Activated T-helper 2 cell treated with anti-CD3 and anti-CD28 coated beads, Interferon-gamma antibody, Interleukin-2, Interleukin-4, amounts not matched to agents 10 μg/mL and 5 μg/mL and 100 μg/mL, durations not matched to agents 14 hours and 24 hours and 36 hours (primary cell): ENCODE results near the gene ZCCHC14. TPM values are rescaled to one million over a fixed set of nuclear protein-coding genes. Genes with fewer than 3 reads are reported as not detected.
"Not testable (repeated sequence)": the region's sequence is repeated elsewhere in the genome, so short reads cannot be mapped to it uniquely, and the experiment has no call there.

Experiments
- DNase-seq: peaks from one replicate; pipeline ENCODE4 v3.0.0; 2021; ENCODE audit warnings: low spot score
- H3K27ac Mint-ChIP-seq: one replicate; pipeline ENCODE4 v1.8.0; 2021; ENCODE audit warnings: mixed read lengths
- H3K27me3 Mint-ChIP-seq: one replicate; pipeline ENCODE4 v1.8.0; 2021; ENCODE audit warnings: low read depth, mixed read lengths
- H3K36me3 Mint-ChIP-seq: one replicate; pipeline ENCODE4 v1.8.0; 2021; ENCODE audit warnings: low read depth, mixed read lengths
- H3K4me1 Mint-ChIP-seq: one replicate; pipeline ENCODE4 v1.8.0; 2021; ENCODE audit warnings: low read depth, mixed read lengths
- H3K4me3 Mint-ChIP-seq: one replicate; pipeline ENCODE4 v1.8.0; 2021; ENCODE audit warnings: low read depth, mild to moderate bottlenecking, moderate library complexity, mixed read lengths
- H3K9me3 Mint-ChIP-seq: one replicate; pipeline ENCODE4 v1.8.0; 2021; ENCODE audit warnings: mixed read lengths
- intact Hi-C: fragments of 100-400 bp; cut with micrococcal nuclease; formaldehyde crosslinking; loops from one replicate; pipeline ENCODE4 v1.15.1; 2023
- total RNA-seq: library from RNA; stranded (reverse); gene quantifications from 2 replicates; pipeline ENCODE4 v1.2.3, GENCODE V29; 2022

The ZCCHC14 gene
- total RNA-seq, 1 donor from 2014 or later: 8.0 TPM

DNA sequence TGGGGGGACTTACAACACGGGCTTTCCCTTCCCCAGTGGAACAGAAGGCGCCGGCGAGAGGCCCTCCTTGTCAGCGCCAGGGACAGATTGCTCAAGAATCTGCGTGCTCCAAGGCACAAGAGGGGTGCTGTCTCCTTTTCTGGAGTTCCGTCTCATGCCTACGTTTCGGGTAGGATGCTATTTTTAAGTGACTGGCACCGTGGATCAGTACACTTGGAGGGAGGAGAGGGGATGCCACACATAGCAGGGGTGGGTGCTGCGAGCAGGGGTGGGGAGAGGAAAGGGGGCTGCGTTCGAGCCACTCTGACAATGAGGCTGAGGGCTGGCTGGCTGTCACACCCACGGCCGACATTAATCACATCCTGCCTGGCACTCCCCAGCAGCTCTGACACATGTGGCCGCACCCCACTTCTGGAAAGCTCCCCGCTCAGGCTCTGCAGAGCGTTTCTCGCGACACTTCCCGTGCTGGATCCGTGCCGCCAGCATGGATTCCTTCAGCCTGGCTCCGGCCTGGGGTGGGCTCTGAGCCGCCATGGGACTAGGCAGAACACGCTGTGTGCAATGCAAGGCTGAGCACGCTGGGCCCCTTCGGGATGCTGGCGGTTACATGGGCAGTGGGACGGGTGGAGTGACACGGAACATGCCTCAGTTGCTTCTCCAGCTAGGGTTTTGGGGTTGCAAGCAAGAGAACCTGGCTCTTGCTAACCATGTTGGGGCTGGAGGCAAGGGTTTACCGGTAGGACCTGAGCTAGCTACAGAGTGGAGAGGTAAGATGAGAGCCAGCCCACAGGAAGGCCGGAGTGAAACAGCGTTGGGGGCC, 25.0 kb upstream of the ZCCHC14 start:
- H3K4me1 Mint-ChIP-seq, H3K27me3 Mint-ChIP-seq, H3K36me3 Mint-ChIP-seq, intact Hi-C loops, DNase-seq, H3K27ac Mint-ChIP-seq, H3K9me3 Mint-ChIP-seq, H3K4me3 Mint-ChIP-seq: not testable (repeated sequence)

DNA sequence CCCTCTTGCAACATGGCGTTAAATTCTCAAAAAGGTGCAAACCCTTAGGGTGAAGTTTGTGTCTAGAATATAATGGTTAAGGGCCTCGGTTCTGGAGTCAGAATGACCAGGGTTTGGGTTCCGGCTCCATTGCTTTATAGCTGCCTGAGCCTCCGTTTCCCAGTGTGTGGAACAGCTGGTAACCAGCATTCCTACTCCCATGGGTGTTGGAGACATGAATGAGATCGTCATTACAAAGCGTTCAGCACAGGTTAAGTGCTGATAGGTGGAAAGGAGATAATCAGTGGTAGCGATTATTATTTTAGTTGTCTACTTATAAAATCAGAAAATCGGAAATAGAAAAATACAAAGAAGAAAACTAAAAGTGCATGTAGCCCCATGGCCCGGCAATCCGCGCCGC, 23.5 kb upstream of the ZCCHC14 start:
- Mint-ChIP-seq H3K9me3 (no peaks in the 10 kb centered on the region), H3K27ac (no peak overlapping the region), H3K4me1 (no peaks in the 10 kb centered on the region), H3K4me3 (no peak overlapping the region), H3K36me3 (no peaks in the 10 kb centered on the region), H3K27me3 (peaks cover 9% of the 10 kb centered on the region)
- intact Hi-C loops: no loop called here
- DNase-seq: no peak

DNA sequence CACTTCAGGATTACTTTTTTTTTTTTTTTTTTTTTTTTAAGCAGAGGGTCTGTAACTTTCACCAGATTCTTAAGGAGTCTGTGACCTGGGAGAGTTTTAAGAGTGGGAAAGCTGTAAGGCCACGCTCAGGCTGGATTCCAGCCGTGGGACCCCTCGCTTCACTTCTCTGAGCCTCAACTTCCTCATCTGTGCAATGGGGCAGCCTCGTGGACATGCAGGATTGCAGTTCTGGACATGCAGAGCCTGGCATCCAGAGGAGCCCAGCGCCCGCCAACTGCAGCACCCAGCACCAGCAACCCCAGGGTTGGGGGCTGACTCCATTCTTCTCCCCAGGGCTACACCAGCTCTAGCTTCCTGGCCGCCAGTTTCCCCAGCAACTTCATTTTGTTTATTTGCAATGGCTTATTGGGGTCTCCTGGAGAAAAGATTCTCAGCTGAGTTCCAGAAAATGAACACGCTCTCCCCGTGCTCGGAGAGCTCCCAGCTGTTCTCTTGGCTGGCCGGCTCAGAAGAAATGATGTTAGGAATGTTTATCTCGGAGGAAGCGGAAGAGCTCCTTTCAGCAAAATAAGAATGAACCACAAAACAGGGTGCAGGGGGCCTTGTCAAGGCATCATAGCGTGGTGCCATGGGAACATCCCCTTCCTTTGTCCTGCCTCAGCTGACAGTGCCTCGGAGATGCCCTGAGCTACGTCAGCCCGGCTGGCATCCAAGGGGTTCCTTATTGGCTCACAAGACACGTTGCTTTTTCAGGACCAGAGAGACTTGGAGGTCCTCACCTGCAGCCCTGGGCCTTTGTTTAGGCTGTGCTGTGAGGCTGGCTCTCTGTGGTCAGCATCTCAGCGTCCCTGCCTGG, 22.9 kb upstream of the ZCCHC14 start:
- no peaks in the 10 kb centered on the region for H3K9me3 Mint-ChIP-seq
- H3K4me1 Mint-ChIP-seq: no peaks in the 10 kb centered on the region
- H3K4me3 Mint-ChIP-seq: no peak overlapping the region
- H3K27me3 Mint-ChIP-seq: peaks cover 9% of the 10 kb centered on the region
- intact Hi-C loops: no loop called here
- no peak for DNase-seq
- no peak overlapping the region for H3K27ac Mint-ChIP-seq
- no peaks in the 10 kb centered on the region for H3K36me3 Mint-ChIP-seq

DNA sequence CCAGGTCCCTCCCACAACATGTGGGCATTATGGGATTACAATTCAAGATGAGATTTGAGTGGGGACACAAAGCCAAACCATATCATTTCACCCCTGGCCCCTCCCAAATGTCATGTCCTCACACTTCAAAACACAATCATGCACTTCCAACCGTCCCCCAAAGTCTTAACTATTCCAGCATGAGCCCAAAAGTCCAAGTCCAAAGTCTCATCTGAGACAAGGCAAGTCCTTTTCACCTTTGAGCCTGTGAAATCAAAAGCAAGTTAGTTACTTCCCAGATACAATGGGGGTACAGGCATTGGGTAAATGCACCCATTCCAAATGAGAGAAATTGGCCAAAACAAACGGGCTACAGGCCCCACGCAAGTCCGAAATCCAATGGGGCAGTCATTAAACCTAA, 17.0 kb upstream of the ZCCHC14 start:
- not testable (repeated sequence) for H3K4me3 Mint-ChIP-seq, H3K4me1 Mint-ChIP-seq

DNA sequence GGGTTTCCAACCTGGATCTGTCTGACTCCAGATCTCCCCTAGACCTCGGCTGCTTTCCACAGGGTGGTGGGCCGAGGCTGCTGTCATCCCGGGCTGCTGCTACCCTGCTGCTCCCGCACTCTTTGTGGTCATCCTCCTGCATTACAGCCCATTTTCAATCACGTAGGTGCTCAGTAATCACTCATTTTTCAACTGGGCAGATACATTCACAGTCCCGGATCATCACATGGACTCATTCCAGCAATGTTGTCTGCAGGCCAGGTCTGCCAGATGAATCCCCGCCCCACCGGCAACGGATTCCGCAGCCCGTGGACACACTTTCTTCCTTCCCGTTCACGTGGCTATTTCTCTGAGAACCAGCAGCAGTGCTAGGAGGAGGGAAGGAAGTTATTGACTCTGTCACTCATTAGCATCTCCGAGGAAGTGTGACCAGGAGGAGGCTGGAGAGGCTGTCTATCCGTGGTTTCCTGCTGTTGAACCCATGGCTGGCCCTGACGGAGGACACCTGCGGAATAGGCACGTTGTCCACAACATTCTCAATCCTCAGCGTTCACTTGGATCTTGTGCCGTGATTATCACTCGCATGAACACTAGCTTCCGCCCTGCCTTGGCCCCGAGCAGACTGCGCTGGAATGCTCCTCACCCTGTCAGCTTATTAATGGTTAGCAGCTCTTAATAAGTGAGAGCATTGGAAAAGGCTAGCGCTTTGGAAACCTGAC, 14.7 kb upstream of the ZCCHC14 start:
- intact Hi-C loops: no loop called here
- H3K36me3 Mint-ChIP-seq: no peaks in the 10 kb centered on the region
- H3K4me1 Mint-ChIP-seq: no peaks in the 10 kb centered on the region
- no peak for DNase-seq
- no peaks in the 10 kb centered on the region for H3K9me3 Mint-ChIP-seq
- peaks cover 32% of the 10 kb centered on the region for H3K27me3 Mint-ChIP-seq
- H3K4me3 Mint-ChIP-seq: no peak overlapping the region
- H3K27ac Mint-ChIP-seq: no peak overlapping the region

More for the DNA sequence above, 17.0 kb upstream of the ZCCHC14 start:
- peaks cover 32% of the 10 kb centered on the region for H3K27me3 Mint-ChIP-seq
- intact Hi-C loops, H3K9me3 Mint-ChIP-seq, H3K27ac Mint-ChIP-seq, H3K36me3 Mint-ChIP-seq, DNase-seq: not testable (repeated sequence)

DNA sequence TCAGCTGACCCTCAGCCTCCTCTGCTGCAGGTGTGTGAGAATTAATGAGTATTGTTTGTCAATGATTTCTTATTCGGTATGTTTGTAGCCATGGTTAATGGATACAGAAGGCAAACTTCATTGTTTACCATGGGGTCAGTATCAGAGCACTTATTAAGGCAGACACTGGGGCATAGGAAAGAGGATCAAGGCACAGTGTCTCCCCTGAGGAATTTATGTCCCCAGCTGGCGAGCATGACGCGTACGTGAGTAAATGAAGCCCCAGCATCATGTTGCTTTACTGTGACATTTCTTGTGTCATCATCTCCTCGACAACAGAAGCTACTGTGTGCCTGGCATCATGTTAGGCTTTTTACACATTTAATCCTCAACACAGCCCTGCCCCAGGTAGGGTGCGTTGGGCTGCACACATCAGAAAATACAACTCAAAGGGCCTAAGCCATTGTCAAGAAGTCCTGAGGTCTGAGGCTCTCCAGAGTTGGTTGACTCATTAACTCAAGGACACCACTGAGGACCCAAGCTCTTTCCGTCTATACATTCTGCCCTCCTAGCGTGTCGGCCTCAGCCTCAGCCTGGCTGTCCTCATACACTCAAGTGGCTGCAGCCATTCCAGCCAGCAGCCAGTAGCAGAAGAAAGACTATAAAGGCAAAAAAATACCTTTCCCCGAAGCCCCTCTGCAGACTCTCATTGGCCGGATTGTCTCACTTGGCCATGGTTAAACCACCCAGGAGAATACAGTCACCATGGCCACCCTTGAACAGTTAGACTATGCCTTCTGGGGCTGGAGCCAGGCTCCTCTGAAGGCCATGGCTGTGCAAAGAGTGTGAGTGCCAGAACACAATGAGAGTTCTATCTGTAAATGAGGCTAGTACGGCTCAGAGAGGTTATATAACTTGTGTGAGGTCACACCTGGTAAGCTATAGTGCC, 13.9 kb upstream of the ZCCHC14 start:
- no peaks in the 10 kb centered on the region for H3K36me3 Mint-ChIP-seq
- no peak overlapping the region for H3K27ac Mint-ChIP-seq
- DNase-seq: no peak
- H3K4me3 Mint-ChIP-seq: no peak overlapping the region
- no peaks in the 10 kb centered on the region for H3K4me1 Mint-ChIP-seq
- intact Hi-C loops: no loop called here
- peaks cover 29% of the 10 kb centered on the region for H3K27me3 Mint-ChIP-seq
- no peaks in the 10 kb centered on the region for H3K9me3 Mint-ChIP-seq

DNA sequence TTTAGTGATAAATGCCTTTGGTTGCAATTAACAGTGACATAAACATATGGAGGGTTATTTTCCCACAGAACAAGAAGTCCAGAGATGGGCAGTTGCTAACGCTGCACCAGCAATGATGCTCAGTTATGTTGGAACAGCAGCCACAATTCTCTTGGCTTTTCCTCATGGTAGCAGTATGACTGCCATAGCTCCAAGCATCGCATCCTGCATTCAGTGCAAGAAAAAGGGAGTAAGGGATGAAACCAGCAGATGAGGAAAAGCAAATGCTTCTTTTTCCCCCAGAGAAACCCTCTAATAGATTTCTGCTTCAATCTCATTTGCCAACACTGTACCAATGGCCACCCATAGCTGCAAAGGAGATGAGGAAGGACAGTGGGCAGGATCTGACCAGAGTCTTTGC, 13.0 kb upstream of the ZCCHC14 start:
- Mint-ChIP-seq H3K27me3 (peaks cover 26% of the 10 kb centered on the region), H3K4me1 (no peaks in the 10 kb centered on the region), H3K27ac (no peak overlapping the region), H3K36me3 (no peaks in the 10 kb centered on the region), H3K4me3 (no peak overlapping the region), H3K9me3 (no peaks in the 10 kb centered on the region)
- DNase-seq: no peak
- intact Hi-C loops: no loop called here

DNA sequence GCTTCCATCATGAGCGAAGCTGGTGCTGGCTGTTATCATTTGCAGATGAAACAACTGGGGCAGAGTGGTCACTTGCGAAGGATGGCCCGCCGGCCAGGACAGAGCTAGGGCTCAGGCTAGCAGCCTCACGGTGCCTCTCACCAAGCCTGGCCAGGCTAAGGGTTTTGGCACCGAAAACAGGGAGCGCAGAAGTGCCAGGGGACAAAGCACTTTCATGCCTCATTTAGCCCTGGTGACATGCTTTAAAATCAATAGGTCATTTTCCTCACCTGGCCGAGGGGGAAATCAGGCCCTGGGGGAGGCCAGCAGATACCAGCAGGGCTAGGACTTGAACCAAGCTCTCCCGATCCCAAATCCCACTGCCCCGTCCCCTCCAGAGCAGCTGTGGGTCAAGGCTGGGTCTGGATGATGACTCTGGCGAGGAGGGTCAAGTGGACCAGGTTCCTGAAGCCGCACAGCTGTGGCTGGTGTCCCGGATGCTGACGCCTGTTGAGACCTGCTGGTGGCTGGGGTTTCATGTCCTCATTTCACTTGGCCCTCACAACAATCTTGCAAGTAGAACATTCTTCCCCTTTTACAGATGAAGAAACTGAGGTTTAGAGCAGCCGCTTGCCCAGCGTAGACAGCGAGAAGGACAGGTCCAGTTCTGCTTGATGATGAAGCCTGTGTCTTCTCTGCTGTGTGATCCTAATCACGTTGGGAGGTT, 10.6 kb upstream of the ZCCHC14 start:
- H3K4me1 Mint-ChIP-seq, DNase-seq, H3K36me3 Mint-ChIP-seq, H3K27ac Mint-ChIP-seq, H3K4me3 Mint-ChIP-seq, H3K9me3 Mint-ChIP-seq, intact Hi-C loops: not testable (repeated sequence)
- H3K27me3 Mint-ChIP-seq: peaks cover 26% of the 10 kb centered on the region

DNA sequence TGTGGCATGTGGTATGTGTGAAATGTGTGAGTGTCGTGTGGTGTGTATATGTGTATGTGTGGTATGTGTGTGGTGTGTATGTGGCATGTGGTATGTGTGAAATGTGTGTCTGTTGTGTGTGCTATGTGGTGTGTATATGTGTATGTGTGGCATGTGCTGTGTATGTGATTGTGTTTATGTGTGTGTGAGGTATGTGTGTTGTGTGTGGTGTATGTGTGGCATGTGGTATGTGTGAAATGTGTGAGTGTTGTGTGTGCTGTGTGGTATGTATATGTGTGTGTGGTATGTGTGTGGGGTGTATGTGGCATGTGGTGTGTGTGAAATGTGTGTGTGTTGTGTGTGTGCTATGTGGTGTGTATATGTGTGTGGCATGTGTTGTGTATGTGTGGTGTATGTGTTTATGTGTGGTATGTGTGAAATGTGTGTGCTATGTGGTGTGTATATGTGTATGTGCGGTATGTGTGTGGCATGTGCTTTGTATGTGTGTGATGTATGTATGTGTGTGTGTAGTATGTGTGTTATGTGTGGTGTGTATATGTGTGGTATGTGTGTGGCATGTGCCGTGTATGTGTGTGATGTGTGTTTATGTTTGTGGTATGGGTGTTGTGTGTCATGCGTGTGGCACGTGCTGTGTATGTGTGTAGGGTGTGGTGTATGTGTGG, 9.6 kb upstream of the ZCCHC14 start:
- Mint-ChIP-seq H3K36me3 (no peaks in the 10 kb centered on the region), H3K4me3 (no peak overlapping the region), H3K9me3 (no peaks in the 10 kb centered on the region), H3K27me3 (peaks cover 19% of the 10 kb centered on the region), H3K27ac (no peak overlapping the region), H3K4me1 (no peaks in the 10 kb centered on the region)
- intact Hi-C loops: no loop called here
- DNase-seq: no peak

DNA sequence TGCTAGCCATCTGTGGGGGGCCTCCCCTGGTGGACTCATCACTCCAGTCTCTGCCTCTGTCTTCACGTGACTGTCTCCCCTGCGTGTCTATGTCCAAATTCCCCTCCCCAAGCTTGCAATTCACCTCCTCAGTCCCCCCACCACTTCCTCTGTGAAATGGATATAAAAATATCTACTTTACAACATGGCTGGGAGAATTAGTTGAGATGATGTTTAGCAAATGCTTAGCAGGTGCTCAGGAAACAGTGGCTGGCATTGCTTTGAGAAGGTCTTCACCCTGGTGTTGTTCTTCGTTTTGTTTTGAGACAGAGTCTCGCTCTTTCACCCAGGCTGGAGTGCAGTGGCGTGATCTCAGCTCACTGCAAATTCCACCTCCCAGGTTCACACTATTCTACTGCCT, 8.3 kb upstream of the ZCCHC14 start:
- Mint-ChIP-seq H3K27me3 (peaks cover 13% of the 10 kb centered on the region), H3K4me3 (no peak overlapping the region), H3K9me3 (no peaks in the 10 kb centered on the region), H3K4me1 (peaks cover 6% of the 10 kb centered on the region), H3K36me3 (no peaks in the 10 kb centered on the region), H3K27ac (no peak overlapping the region)
- intact Hi-C loops: no loop called here
- no peak for DNase-seq

DNA sequence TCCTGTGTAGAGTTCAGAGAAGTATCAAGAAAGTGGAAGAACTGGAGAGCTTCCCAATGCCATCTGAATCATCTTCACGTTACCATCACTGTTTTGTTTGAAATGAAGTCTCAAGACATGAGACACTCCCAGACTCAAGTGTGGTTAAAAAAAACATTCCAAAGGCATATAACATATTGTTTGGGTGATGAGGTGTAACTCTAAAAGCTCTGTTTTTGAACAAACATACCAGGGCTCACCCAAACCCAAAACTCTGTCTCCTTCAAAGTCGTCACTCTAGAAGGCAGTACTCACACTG, 6.3 kb upstream of the ZCCHC14 start:
- intact Hi-C loops: loop anchor here (10.0 kb wide), 1 partner anchor 184 kb away; the partner anchor contains the start of gene C16orf95
- H3K4me1 Mint-ChIP-seq: peaks cover 12% of the 10 kb centered on the region
- no peak overlapping the region for H3K4me3 Mint-ChIP-seq

More for the DNA sequence above, 6.3 kb upstream of the ZCCHC14 start:
- Mint-ChIP-seq H3K27ac (no peak overlapping the region), H3K9me3 (no peaks in the 10 kb centered on the region), H3K27me3 (peaks cover 24% of the 10 kb centered on the region), H3K36me3 (no peaks in the 10 kb centered on the region)
- DNase-seq: no peak
